Erythroblast (primary cell): Measurements from ENCODE around the gene CCK.

Experiments used
- GATA1 ChIP-seq: IDR thresholded peaks from 2 replicates; pipeline ENCODE4 v1.6.1; 2011; ENCODE audit warnings: low read depth, mild to moderate bottlenecking, control low read depth, low read length, moderate library complexity
- POLR2A ChIP-seq: IDR thresholded peaks from 2 replicates; pipeline ENCODE4 v1.6.1; 2011; ENCODE audit warnings: mild to moderate bottlenecking, low read length

GRCh38 chr3:42225486-42226363 lies 40.3 kb downstream of the CCK start:
- TF ChIP-seq POLR2A (no peak), GATA1 (no peak)
